HEK293T (cell line): Measurements from ENCODE around the gene FHOD3.
A peak's percentile ranks its signal among the peaks of the same experiment; 100 is the strongest.

Experiments
- CTCF ChIA-PET: fragments of 350-600 bp; formaldehyde crosslinking; extraction: SDS; loops from one replicate; lab custom pipeline; 2021; ENCODE audit warnings: antibody characterized with exemption, inconsistent platforms; lab: Yijun Ruan, JAX
- POLR2A ChIA-PET: fragments of 350-600 bp; formaldehyde crosslinking; extraction: SDS; loops from one replicate; lab custom pipeline; 2020; ENCODE audit warnings: antibody characterized with exemption, inconsistent platforms; lab: Yijun Ruan, JAX
- DNase-seq: peaks from one replicate; pipeline ENCODE4 v3.0.0; 2012; ENCODE audit warnings: mixed read lengths; ENCODE audit errors: extremely low spot score
- ARNT ChIP-seq: fragments of 450-650 bp; IDR thresholded peaks from 2 replicates; pipeline ENCODE4 v1.6.1; 2017; ENCODE audit warnings: mild to moderate bottlenecking
- BHLHE40 ChIP-seq: fragments of 450-650 bp; IDR thresholded peaks from 2 replicates; pipeline ENCODE4 v1.6.1; 2016; ENCODE audit warnings: mild to moderate bottlenecking, moderate library complexity, borderline replicate concordance
- CTBP1 ChIP-seq: fragments of 450-650 bp; IDR thresholded peaks from 2 replicates; pipeline ENCODE4 v1.6.1; 2016; ENCODE audit warnings: borderline replicate concordance
- ELF4 ChIP-seq: fragments of 450-650 bp; IDR thresholded peaks from 2 replicates; pipeline ENCODE4 v1.6.1; 2017; ENCODE audit warnings: antibody characterized with exemption
- FOXA1 ChIP-seq: fragments of 450-650 bp; IDR thresholded peaks from 2 replicates; pipeline ENCODE4 v1.6.1; 2016; ENCODE audit warnings: mild to moderate bottlenecking
- FOXK2 ChIP-seq: fragments of 450-650 bp; IDR thresholded peaks from 2 replicates; pipeline ENCODE4 v1.6.1; 2016; ENCODE audit warnings: mild to moderate bottlenecking
- FOXM1 ChIP-seq: fragments of 450-650 bp; IDR thresholded peaks from 2 replicates; pipeline ENCODE4 v1.6.1; 2017; ENCODE audit warnings: mild to moderate bottlenecking, borderline replicate concordance
- HDGF ChIP-seq: fragments of 450-650 bp; IDR thresholded peaks from 2 replicates; pipeline ENCODE4 v1.6.1; 2017; ENCODE audit warnings: antibody characterized with exemption, borderline replicate concordance
- L3MBTL2 ChIP-seq: fragments of 450-650 bp; conservative IDR thresholded peaks from 2 replicates; pipeline ENCODE4 v1.6.1; 2016; ENCODE audit warnings: mild to moderate bottlenecking
- LEF1 ChIP-seq: fragments of 450-650 bp; IDR thresholded peaks from 2 replicates; pipeline ENCODE4 v1.6.1; 2017; ENCODE audit warnings: mild to moderate bottlenecking, borderline replicate concordance
- NFRKB ChIP-seq: fragments of 450-650 bp; IDR thresholded peaks from 2 replicates; pipeline ENCODE4 v1.6.1; 2016; ENCODE audit warnings: mild to moderate bottlenecking, moderate library complexity
- SP1 ChIP-seq: fragments of 450-650 bp; IDR thresholded peaks from 2 replicates; pipeline ENCODE4 v1.6.1; 2017
- SUZ12 ChIP-seq: fragments of 450-650 bp; IDR thresholded peaks from 2 replicates; pipeline ENCODE4 v1.6.1; 2016; ENCODE audit warnings: mild to moderate bottlenecking
- TARDBP ChIP-seq: fragments of 450-650 bp; IDR thresholded peaks from 2 replicates; pipeline ENCODE4 v1.6.1; 2016
- ZNF384 ChIP-seq: fragments of 450-650 bp; IDR thresholded peaks from 2 replicates; pipeline ENCODE4 v1.6.1; 2016
- TF ChIP-seq, protein P1 (sequence below): fragments of 450-650 bp; IDR thresholded peaks from 2 replicates; pipeline ENCODE4 v1.6.1; 2016

Gene FHOD3

GRCh38 chr18:36559149-36559857 lies 261.8 kb downstream of the FHOD3 start:
- CTCF ChIA-PET: interaction anchor here (1.7 kb wide), 1 partner anchor 12 kb away, joined by 7 read pairs; no protein-coding TSS in a partner anchor

GRCh38 chr18:36560187-36560586 lies 262.7 kb downstream of the FHOD3 start:
- ChIA-PET POLR2A (no interaction called here), CTCF (interaction anchor here (0.6 to 1.7 kb wide), 5 partner anchors 11 to 178 kb away, joined by 3 to 7 read pairs (median 3); no protein-coding TSS in a partner anchor)
- TF ChIP-seq CTBP1: no peak
- no peak for DNase-seq

More at GRCh38 chr18:36559149-36559857, 261.8 kb downstream of the FHOD3 start:
- TF ChIP-seq HDGF (no peak), LEF1 (no peak), NFRKB (no peak), BHLHE40 (no peak), ARNT (no peak), FOXA1 (no peak)
- TF ChIP-seq, protein P1, sequence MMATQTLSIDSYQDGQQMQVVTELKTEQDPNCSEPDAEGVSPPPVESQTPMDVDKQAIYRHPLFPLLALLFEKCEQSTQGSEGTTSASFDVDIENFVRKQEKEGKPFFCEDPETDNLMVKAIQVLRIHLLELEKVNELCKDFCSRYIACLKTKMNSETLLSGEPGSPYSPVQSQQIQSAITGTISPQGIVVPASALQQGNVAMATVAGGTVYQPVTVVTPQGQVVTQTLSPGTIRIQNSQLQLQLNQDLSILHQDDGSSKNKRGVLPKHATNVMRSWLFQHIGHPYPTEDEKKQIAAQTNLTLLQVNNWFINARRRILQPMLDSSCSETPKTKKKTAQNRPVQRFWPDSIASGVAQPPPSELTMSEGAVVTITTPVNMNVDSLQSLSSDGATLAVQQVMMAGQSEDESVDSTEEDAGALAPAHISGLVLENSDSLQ: no peak
- DNase-seq: no peak
- POLR2A ChIA-PET: no interaction called here

GRCh38 chr18:36561046-36561445 lies 263.5 kb downstream of the FHOD3 start:
- POLR2A ChIA-PET: interaction anchor here (0.5 kb wide), 1 partner anchor 176 kb away, joined by 3 read pairs; no protein-coding TSS in a partner anchor
- TF ChIP-seq ZNF384: no peak
- no peak for TF ChIP-seq SP1
- TF ChIP-seq, protein P1: peak; percentile 86
- no peak for TF ChIP-seq ELF4
- no peak for TF ChIP-seq FOXM1
- DNase-seq: no peak
- CTCF ChIA-PET: interaction anchor here (0.7 to 1.7 kb wide), 3 partner anchors 10 to 99 kb away, joined by 3 to 7 read pairs (median 3); no protein-coding TSS in a partner anchor

GRCh38 chr18:36564841-36565240 lies 267.3 kb downstream of the FHOD3 start:
- POLR2A ChIA-PET: no interaction called here

GRCh38 chr18:36567800-36568199 lies 270.3 kb downstream of the FHOD3 start:
- POLR2A ChIA-PET: no interaction called here
- CTCF ChIA-PET: no interaction called here
- TF ChIP-seq CTBP1: no peak
- TF ChIP-seq BHLHE40: no peak
- TF ChIP-seq FOXA1: no peak
- TF ChIP-seq SP1: no peak
- no peak for TF ChIP-seq LEF1
- TF ChIP-seq L3MBTL2: no peak
- no peak for TF ChIP-seq TARDBP
- no peak for TF ChIP-seq ARNT
- TF ChIP-seq ELF4: no peak
- TF ChIP-seq ZNF384: no peak
- no peak for TF ChIP-seq FOXM1
- TF ChIP-seq, protein P1: no peak
- TF ChIP-seq HDGF: no peak
- TF ChIP-seq FOXK2: no peak
- TF ChIP-seq NFRKB: no peak
- no peak for TF ChIP-seq SUZ12
- no peak for DNase-seq

More at GRCh38 chr18:36564841-36565240, 267.3 kb downstream of the FHOD3 start:
- CTCF ChIA-PET: interaction anchor here (0.7 kb wide), 1 partner anchor 123 kb away, joined by 3 read pairs; no protein-coding TSS in a partner anchor
- DNase-seq: no peak
- TF ChIP-seq CTBP1 (no peak), FOXA1 (no peak), FOXK2 (no peak), L3MBTL2 (no peak), BHLHE40 (no peak), ZNF384 (no peak), SUZ12 (no peak), TARDBP (no peak), ELF4 (no peak), FOXM1 (no peak), HDGF (no peak), NFRKB (no peak), ARNT (no peak), SP1 (no peak), LEF1 (no peak)
- TF ChIP-seq, protein P1: no peak

DNA sequence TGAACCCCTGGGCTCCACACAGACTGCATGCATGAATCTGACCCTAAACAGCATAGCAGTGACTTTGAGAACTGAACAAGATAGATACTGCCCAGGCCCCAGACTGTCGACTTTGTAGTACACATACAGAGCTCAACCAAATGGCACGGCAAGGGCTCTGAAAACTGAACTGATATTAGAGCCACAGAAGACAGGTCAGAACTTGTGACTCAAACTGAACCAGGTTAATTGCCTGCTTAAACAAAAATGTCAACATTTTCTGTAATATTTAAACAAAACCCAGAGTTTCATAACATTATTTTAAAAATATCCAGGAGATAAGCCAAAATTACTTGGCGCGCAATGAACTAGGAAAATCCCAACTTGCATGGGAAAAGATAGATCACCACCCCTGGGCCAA lies 271.0 kb downstream of the FHOD3 start:
- DNase-seq: no peak
- TF ChIP-seq NFRKB (no peak), SP1 (no peak), CTBP1 (no peak), FOXK2 (no peak), TARDBP (no peak), ZNF384 (no peak), FOXA1 (no peak), ARNT (no peak), LEF1 (no peak), FOXM1 (no peak), ELF4 (no peak), L3MBTL2 (no peak), SUZ12 (no peak)
- TF ChIP-seq, protein P1: no peak
- ChIA-PET CTCF (no interaction called here), POLR2A (no interaction called here)
